ENCODE results near the gene TCHH.
A peak's percentile ranks its signal among the peaks of the same experiment; 100 is the strongest.

The TCHH gene

GRCh38 chr1:152141971-152142584, 26.8 kb upstream of the TCHH start:
- no peak for DNase-seq
- H3K9me3 Mint-ChIP-seq: peaks cover 6% of the 10 kb centered on the region

GRCh38 chr1:152137215-152137614, 22.0 kb upstream of the TCHH start:
- Mint-ChIP-seq H3K27ac (no peak overlapping the region), H3K4me1 (ENCODE audit: low read depth) (no peaks in the 10 kb centered on the region), H3K27me3 (peaks cover 66% of the 10 kb centered on the region), H3K36me3 (ENCODE audit: low read depth) (no peaks in the 10 kb centered on the region), H3K4me3 (no peak overlapping the region), H3K9me3 (peaks cover 4% of the 10 kb centered on the region)
- DNase-seq: no peak

More at GRCh38 chr1:152141971-152142584, 26.8 kb upstream of the TCHH start:
- H3K27ac Mint-ChIP-seq: no peak overlapping the region
- no peak overlapping the region for H3K4me3 Mint-ChIP-seq
- H3K27me3 Mint-ChIP-seq: peaks cover 69% of the 10 kb centered on the region
- H3K4me1 Mint-ChIP-seq (ENCODE audit: low read depth): peaks cover 9% of the 10 kb centered on the region
- no peaks in the 10 kb centered on the region for H3K36me3 Mint-ChIP-seq (ENCODE audit: low read depth)

- DNase-seq: no peak
- peaks cover 4% of the 10 kb centered on the region for H3K9me3 Mint-ChIP-seq
- H3K4me3 Mint-ChIP-seq: no peak overlapping the region
- no peaks in the 10 kb centered on the region for H3K36me3 Mint-ChIP-seq (ENCODE audit: low read depth)
- H3K4me1 Mint-ChIP-seq (ENCODE audit: low read depth): no peaks in the 10 kb centered on the region
- no peak overlapping the region for H3K27ac Mint-ChIP-seq
- H3K27me3 Mint-ChIP-seq: peaks cover 75% of the 10 kb centered on the region
Measured at GRCh38 chr1:152130186-152130585, 14.9 kb upstream of the TCHH start.

GRCh38 chr1:152127673-152128072, 12.4 kb upstream of the TCHH start:
- Mint-ChIP-seq H3K36me3 (ENCODE audit: low read depth) (no peaks in the 10 kb centered on the region), H3K27me3 (peaks cover 69% of the 10 kb centered on the region), H3K9me3 (no peaks in the 10 kb centered on the region), H3K4me1 (ENCODE audit: low read depth) (no peaks in the 10 kb centered on the region), H3K4me3 (no peak overlapping the region), H3K27ac (no peak overlapping the region)
- DNase-seq: no peak

- H3K9me3 Mint-ChIP-seq: no peaks in the 10 kb centered on the region
- H3K36me3 Mint-ChIP-seq (ENCODE audit: low read depth): no peaks in the 10 kb centered on the region
- no peaks in the 10 kb centered on the region for H3K4me1 Mint-ChIP-seq (ENCODE audit: low read depth)
- H3K27ac Mint-ChIP-seq: no peak overlapping the region
- H3K4me3 Mint-ChIP-seq: no peak overlapping the region
- peaks cover 72% of the 10 kb centered on the region for H3K27me3 Mint-ChIP-seq
- DNase-seq: no peak
Measured at GRCh38 chr1:152125834-152126443, 10.7 kb upstream of the TCHH start.

GRCh38 chr1:152118915-152119314, 3.7 kb upstream of the TCHH start:
- Mint-ChIP-seq H3K4me3 (no peak overlapping the region), H3K36me3 (ENCODE audit: low read depth) (no peaks in the 10 kb centered on the region), H3K4me1 (ENCODE audit: low read depth) (no peaks in the 10 kb centered on the region), H3K27me3 (peaks cover 52% of the 10 kb centered on the region), H3K27ac (no peak overlapping the region), H3K9me3 (no peaks in the 10 kb centered on the region)
- no peak for DNase-seq

- DNase-seq: no peak
- H3K4me1 Mint-ChIP-seq (ENCODE audit: low read depth): no peaks in the 10 kb centered on the region
- no peak overlapping the region for H3K4me3 Mint-ChIP-seq
- no peaks in the 10 kb centered on the region for H3K36me3 Mint-ChIP-seq (ENCODE audit: low read depth)
- H3K27ac Mint-ChIP-seq: no peak overlapping the region
- H3K27me3 Mint-ChIP-seq: peaks cover 18% of the 10 kb centered on the region
- H3K9me3 Mint-ChIP-seq: no peaks in the 10 kb centered on the region
Measured at GRCh38 chr1:152112885-152113432, 2.3 kb downstream of the TCHH start.

- Mint-ChIP-seq H3K4me1 (ENCODE audit: low read depth) (no peaks in the 10 kb centered on the region), H3K36me3 (ENCODE audit: low read depth) (no peaks in the 10 kb centered on the region), H3K27ac (no peak overlapping the region), H3K27me3 (peaks cover 16% of the 10 kb centered on the region), H3K9me3 (no peaks in the 10 kb centered on the region), H3K4me3 (no peak overlapping the region)
- peak; percentile 49 for DNase-seq
Measured at GRCh38 chr1:152112101-152112884, 3.0 kb downstream of the TCHH start.

- Mint-ChIP-seq H3K9me3 (no peaks in the 10 kb centered on the region), H3K27me3 (peaks cover 9% of the 10 kb centered on the region), H3K36me3 (ENCODE audit: low read depth) (no peaks in the 10 kb centered on the region), H3K4me1 (ENCODE audit: low read depth) (no peaks in the 10 kb centered on the region), H3K27ac (no peak overlapping the region), H3K4me3 (no peak overlapping the region)
- no peak for DNase-seq
Measured at GRCh38 chr1:152111515-152111968, 3.7 kb downstream of the TCHH start.

GRCh38 chr1:152110860-152111514, 4.3 kb downstream of the TCHH start:
- H3K4me1 Mint-ChIP-seq (ENCODE audit: low read depth): no peaks in the 10 kb centered on the region
- no peaks in the 10 kb centered on the region for H3K36me3 Mint-ChIP-seq (ENCODE audit: low read depth)
- peak; percentile 66 for DNase-seq
- no peaks in the 10 kb centered on the region for H3K9me3 Mint-ChIP-seq
- H3K27me3 Mint-ChIP-seq: peaks cover 3% of the 10 kb centered on the region
- no peak overlapping the region for H3K4me3 Mint-ChIP-seq
- H3K27ac Mint-ChIP-seq: no peak overlapping the region

- peaks cover under 1% of the 10 kb centered on the region for H3K27me3 Mint-ChIP-seq
- H3K4me3 Mint-ChIP-seq: no peak overlapping the region
- H3K9me3 Mint-ChIP-seq: no peaks in the 10 kb centered on the region
- no peaks in the 10 kb centered on the region for H3K36me3 Mint-ChIP-seq (ENCODE audit: low read depth)
- no peak overlapping the region for H3K27ac Mint-ChIP-seq
- no peaks in the 10 kb centered on the region for H3K4me1 Mint-ChIP-seq (ENCODE audit: low read depth)
- DNase-seq: peak; percentile 56
Measured at GRCh38 chr1:152110365-152110859, 4.8 kb downstream of the TCHH start.

- Mint-ChIP-seq H3K4me3 (no peak overlapping the region), H3K36me3 (ENCODE audit: low read depth) (no peaks in the 10 kb centered on the region), H3K27me3 (peaks cover 5% of the 10 kb centered on the region), H3K9me3 (no peaks in the 10 kb centered on the region), H3K4me1 (ENCODE audit: low read depth) (no peaks in the 10 kb centered on the region), H3K27ac (no peak overlapping the region)
- peak; percentile 29 for DNase-seq
Measured at GRCh38 chr1:152109998-152110294, 5.3 kb downstream of the TCHH start.

GRCh38 chr1:152109231-152109997, 5.8 kb downstream of the TCHH start:
- Mint-ChIP-seq H3K9me3 (no peaks in the 10 kb centered on the region), H3K4me3 (no peak overlapping the region), H3K36me3 (ENCODE audit: low read depth) (no peaks in the 10 kb centered on the region), H3K4me1 (ENCODE audit: low read depth) (no peaks in the 10 kb centered on the region), H3K27ac (no peak overlapping the region), H3K27me3 (peaks cover 5% of the 10 kb centered on the region)
- DNase-seq: peak; percentile 37

- Mint-ChIP-seq H3K36me3 (ENCODE audit: low read depth) (no peaks in the 10 kb centered on the region), H3K9me3 (no peaks in the 10 kb centered on the region), H3K27ac (no peak overlapping the region), H3K27me3 (peaks cover 5% of the 10 kb centered on the region), H3K4me1 (ENCODE audit: low read depth) (no peaks in the 10 kb centered on the region), H3K4me3 (no peak overlapping the region)
- DNase-seq: no peak
Measured at GRCh38 chr1:152108882-152109222, 6.4 kb downstream of the TCHH start.

All from activated T-cell treated with anti-CD3 and anti-CD28 coated beads, Interleukin-2, amount 50 U/mL, for 24 hours (primary cell).